Heart left ventricle (tissue), 13 donors: ENCODE results near the gene PRR16.

Experiments
- POLR2A ChIP-seq, 2 donors: fragments of 450-650 bp; IDR thresholded peaks; one replicate each; pipeline ENCODE4 v1.6.1; 2017; ENCODE audit warnings: antibody characterized with exemption in 2 of 2, mild to moderate bottlenecking in 2 of 2, moderate library complexity in 2 of 2
- TF ChIP-seq, protein P1 (sequence below), 12 donors: fragments of 200-600 bp; sonication (generic) in 4 of 12; IDR thresholded peaks; one replicate each; pipeline versions ENCODE4 v1.5.0 to v1.8.0; 2018 to 2022; ENCODE audit warnings: antibody characterized with exemption in 12 of 12, mild to moderate bottlenecking in 5 of 12
- donor health status: ischemic (EF 13 %, LVEDD 7.1; RV severe dilation, severe dysfunction).
- donor health status: DM: no; HTN: yes; CAD: no.
- donor health status: DM: no; HTN: no; CAD: no.
- donor health status: ischemic (EF 25% LVEDD 6.9; RV normal size, moderate dysfunction).
- donor health status: ischemic (EF 25% LVEDD 5.7; RV mildly dilated, moderate dysfunction).
- donor health status: ischemic (EF 35%, LVEDD 5.7; RV mildly dilated, moderate dysfunction).
- donor health status: nonischemic (EF 11% LVEDD 7.7; RV severe dilation, severe dysfunction).
- donor health status: DM: yes; HTN: yes; CAD: no.
- donor health status: PGD.
- donor health status: ischemic (EF 29% LVEDD 5.4; RV normal size, mild dysfunction).
- donor health status: nonischemic (EF 23%, LVEDD 6.1; RV moderate dilation, normal function).

DNA sequence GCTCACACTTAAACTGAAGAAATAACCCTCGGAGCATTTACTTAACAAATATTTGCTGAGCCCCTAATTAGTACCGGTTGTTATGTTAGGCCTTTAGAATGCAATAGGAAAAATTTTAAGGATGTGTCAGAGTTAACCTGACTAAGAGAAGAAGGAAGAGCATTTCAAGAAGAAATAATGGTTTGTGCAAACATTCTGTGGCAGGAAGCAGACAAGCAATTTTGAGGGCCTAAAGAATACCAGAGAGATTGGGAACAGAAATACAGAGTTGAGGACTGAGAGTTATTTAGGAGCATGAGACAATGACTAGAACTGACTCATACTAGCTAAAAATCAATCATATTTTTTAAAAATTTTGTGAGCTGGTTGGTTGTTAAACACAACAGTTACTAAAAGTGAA lies 218.8 kb downstream of the PRR16 start:
- TF ChIP-seq, protein P1, sequence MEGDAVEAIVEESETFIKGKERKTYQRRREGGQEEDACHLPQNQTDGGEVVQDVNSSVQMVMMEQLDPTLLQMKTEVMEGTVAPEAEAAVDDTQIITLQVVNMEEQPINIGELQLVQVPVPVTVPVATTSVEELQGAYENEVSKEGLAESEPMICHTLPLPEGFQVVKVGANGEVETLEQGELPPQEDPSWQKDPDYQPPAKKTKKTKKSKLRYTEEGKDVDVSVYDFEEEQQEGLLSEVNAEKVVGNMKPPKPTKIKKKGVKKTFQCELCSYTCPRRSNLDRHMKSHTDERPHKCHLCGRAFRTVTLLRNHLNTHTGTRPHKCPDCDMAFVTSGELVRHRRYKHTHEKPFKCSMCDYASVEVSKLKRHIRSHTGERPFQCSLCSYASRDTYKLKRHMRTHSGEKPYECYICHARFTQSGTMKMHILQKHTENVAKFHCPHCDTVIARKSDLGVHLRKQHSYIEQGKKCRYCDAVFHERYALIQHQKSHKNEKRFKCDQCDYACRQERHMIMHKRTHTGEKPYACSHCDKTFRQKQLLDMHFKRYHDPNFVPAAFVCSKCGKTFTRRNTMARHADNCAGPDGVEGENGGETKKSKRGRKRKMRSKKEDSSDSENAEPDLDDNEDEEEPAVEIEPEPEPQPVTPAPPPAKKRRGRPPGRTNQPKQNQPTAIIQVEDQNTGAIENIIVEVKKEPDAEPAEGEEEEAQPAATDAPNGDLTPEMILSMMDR (IDR thresholded peaks at IDR 0.05), result no peak
- no peak for TF ChIP-seq POLR2A (IDR thresholded peaks at IDR 0.05)
